ENCODE measurements around the gene EPHB1. TPM values are rescaled to one million over a fixed set of nuclear protein-coding genes. Genes with fewer than 3 reads are reported as not detected.

Gene EPHB1
- total RNA-seq, 1 donor from 2014 or later, result 13.7 TPM

DNA sequence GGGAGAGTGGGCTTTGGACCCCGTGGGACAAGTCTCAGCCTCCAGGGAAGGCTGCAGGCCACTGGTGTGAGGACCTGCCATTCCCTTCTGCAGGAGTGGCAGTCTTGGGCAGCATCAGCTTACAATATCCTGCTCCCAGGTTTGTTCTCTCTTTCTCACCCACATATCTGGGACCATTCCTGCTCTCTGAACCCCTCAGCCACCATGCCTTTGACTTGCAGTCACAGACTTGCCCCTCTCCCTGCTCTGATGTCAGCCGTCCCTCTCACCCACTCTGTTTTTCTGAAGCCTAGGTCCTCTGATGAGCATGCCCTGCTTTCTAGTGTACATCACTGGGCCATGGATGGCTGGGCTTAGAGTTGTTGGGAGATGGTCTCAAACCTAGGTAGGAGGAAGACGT lies 282.1 kb downstream of the EPHB1 start:
- DNase-seq (ENCODE audit: low read depth, low spot score), result no peak
- Mint-ChIP-seq H3K4me1 (no peaks in the 10 kb centered on the region), H3K36me3 (ENCODE audit: low read depth) (peaks cover 5% of the 10 kb centered on the region), H3K4me3 (no peak overlapping the region), H3K27me3 (ENCODE audit: low read depth) (no peaks in the 10 kb centered on the region), H3K9me3 (peaks cover 9% of the 10 kb centered on the region), H3K27ac (ENCODE audit: unreplicated experiment) (no peak overlapping the region)
- TF ChIP-seq, protein P1, sequence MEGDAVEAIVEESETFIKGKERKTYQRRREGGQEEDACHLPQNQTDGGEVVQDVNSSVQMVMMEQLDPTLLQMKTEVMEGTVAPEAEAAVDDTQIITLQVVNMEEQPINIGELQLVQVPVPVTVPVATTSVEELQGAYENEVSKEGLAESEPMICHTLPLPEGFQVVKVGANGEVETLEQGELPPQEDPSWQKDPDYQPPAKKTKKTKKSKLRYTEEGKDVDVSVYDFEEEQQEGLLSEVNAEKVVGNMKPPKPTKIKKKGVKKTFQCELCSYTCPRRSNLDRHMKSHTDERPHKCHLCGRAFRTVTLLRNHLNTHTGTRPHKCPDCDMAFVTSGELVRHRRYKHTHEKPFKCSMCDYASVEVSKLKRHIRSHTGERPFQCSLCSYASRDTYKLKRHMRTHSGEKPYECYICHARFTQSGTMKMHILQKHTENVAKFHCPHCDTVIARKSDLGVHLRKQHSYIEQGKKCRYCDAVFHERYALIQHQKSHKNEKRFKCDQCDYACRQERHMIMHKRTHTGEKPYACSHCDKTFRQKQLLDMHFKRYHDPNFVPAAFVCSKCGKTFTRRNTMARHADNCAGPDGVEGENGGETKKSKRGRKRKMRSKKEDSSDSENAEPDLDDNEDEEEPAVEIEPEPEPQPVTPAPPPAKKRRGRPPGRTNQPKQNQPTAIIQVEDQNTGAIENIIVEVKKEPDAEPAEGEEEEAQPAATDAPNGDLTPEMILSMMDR (conservative IDR thresholded peaks at IDR 0.05), result no peak

DNA sequence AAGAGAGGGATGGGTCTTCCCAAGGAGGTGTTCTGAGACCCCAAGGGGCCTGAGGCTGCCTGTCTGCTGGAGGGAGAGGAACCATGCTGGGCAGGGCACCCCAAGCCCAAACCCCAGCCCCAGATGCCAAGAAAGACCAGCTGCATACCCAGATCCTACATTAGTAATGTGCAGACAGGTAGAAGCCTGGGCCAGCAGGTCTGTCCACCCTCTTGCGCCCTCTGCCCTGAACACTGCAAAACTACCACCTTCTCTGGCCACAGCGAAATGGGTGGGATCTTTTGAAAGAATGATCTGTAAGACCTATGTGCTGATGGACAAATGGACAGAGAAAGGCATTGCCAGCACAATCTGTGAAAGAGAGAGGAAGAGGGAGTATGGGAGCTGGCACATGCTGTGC lies 283.2 kb downstream of the EPHB1 start:
- Mint-ChIP-seq H3K4me3 (no peak overlapping the region), H3K27me3 (ENCODE audit: low read depth) (no peaks in the 10 kb centered on the region), H3K27ac (ENCODE audit: unreplicated experiment) (no peak overlapping the region), H3K9me3 (peaks cover 5% of the 10 kb centered on the region), H3K36me3 (ENCODE audit: low read depth) (peaks cover 2% of the 10 kb centered on the region), H3K4me1 (no peaks in the 10 kb centered on the region)
- TF ChIP-seq, protein P1 (conservative IDR thresholded peaks at IDR 0.05), result no peak
- no peak for DNase-seq (ENCODE audit: low read depth, low spot score)

DNA sequence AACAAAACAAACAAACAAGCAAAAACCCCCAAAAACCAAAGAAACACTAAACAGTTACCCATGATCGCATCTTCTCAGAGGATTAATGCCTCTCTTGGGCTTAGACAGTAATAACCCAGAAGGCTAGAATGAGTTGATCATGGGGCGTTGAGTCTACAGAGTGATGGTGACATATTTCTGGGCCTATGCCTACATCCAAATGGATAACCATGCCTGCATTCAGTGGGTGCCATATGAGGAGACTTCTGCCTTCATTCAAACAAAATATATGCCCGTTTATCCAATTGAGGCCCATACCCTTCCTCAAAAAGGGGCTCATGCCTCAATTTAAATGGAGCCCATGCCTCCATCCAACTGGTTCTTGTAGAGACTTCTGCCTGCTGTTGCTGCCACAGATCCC lies 284.0 kb downstream of the EPHB1 start:
- Mint-ChIP-seq H3K36me3 (ENCODE audit: low read depth) (no peaks in the 10 kb centered on the region), H3K9me3 (peaks cover 5% of the 10 kb centered on the region), H3K27me3 (ENCODE audit: low read depth) (no peaks in the 10 kb centered on the region), H3K27ac (ENCODE audit: unreplicated experiment) (no peak overlapping the region), H3K4me3 (no peak overlapping the region), H3K4me1 (no peaks in the 10 kb centered on the region)
- TF ChIP-seq, protein P1 (conservative IDR thresholded peaks at IDR 0.05), result no peak
- no peak for DNase-seq (ENCODE audit: low read depth, low spot score)

DNA sequence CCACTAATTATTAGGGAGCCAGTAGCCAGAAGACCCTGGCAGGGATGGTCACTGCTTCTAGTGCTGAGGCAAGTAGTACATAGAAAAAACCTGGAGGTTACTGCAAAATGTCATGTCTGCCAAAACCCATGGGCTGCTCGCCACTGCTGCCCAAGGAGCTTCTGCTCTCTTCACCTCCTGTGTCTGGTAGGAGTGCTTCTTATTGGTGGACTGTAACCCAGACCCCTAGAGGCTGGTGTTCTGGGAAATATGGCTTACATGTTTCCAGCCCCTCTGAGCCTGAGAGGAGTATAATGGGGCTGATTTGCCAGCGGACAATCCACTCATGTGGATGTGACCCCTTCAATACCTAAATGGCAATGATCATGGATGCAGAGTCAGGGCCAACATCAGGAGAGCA lies 286.4 kb downstream of the EPHB1 start:
- H3K27me3 Mint-ChIP-seq (ENCODE audit: low read depth), result no peaks in the 10 kb centered on the region
- no peak overlapping the region for H3K27ac Mint-ChIP-seq (ENCODE audit: unreplicated experiment)
- H3K36me3 Mint-ChIP-seq (ENCODE audit: low read depth), result no peaks in the 10 kb centered on the region
- no peak for DNase-seq (ENCODE audit: low read depth, low spot score)
- no peaks in the 10 kb centered on the region for H3K4me1 Mint-ChIP-seq
- TF ChIP-seq, protein P1 (conservative IDR thresholded peaks at IDR 0.05), result no peak
- peaks cover 5% of the 10 kb centered on the region for H3K9me3 Mint-ChIP-seq
- no peak overlapping the region for H3K4me3 Mint-ChIP-seq

DNA sequence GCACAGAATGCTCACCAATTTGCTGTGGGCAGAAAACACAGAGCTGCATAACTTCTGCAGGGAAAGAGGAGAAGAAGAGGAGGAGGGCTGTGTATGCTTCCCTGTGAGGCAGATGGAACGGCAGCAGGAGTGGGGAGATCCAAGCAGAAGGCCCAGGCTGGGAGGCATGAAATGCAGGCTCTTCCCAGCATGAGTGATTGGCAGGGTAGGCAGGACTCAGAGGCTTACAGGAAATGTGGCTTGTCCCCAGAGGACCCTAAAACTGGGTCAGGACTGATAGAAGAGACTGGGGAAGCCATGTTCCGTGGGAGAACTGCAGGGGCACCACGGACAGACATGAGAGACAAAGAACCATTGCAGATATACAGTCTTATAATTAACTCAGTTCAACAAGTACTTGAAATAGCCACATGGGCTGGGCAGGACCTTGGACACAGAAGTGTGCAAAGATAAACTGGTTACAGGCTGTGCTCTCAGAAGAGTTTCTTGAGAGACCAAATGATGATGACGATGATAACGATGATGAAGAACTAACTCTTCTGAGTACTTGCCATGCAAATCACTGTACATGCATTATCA lies 286.9 kb downstream of the EPHB1 start:
- TF ChIP-seq, protein P1 (conservative IDR thresholded peaks at IDR 0.05), result no peak
- Mint-ChIP-seq H3K9me3 (no peaks in the 10 kb centered on the region), H3K36me3 (ENCODE audit: low read depth) (no peaks in the 10 kb centered on the region), H3K27me3 (ENCODE audit: low read depth) (no peaks in the 10 kb centered on the region), H3K4me3 (no peak overlapping the region), H3K4me1 (no peaks in the 10 kb centered on the region), H3K27ac (ENCODE audit: unreplicated experiment) (no peak overlapping the region)
- no peak for DNase-seq (ENCODE audit: low read depth, low spot score)

All from neural crest cell (in vitro differentiated cells).